Kidney tubule cell (primary cell): ENCODE measurements around the gene SLC13A3.
A peak's percentile ranks its signal among the peaks of the same experiment; 100 is the strongest.

Source experiments
- DNase-seq: peaks from one replicate; pipeline ENCODE4 v3.0.0-alpha.2; 2018; ENCODE audit warnings: low spot score

The SLC13A3 gene

GRCh38 chr20:46651091-46651962 is at the start of gene SLC13A3:
TSS of gene SLC13A3 (minus strand) at chr20:46651459. CDS start at chr20:46651421, 38 bp downstream.
- no peak for DNase-seq

- DNase-seq: no peak
Observed at GRCh38 chr20:46701057-46701456, 49.8 kb upstream of the SLC13A3 start.

- no peak for DNase-seq
Observed at GRCh38 chr20:46700481-46700880, 49.2 kb upstream of the SLC13A3 start.

- peak; percentile 40 for DNase-seq
Observed at GRCh38 chr20:46699651-46700359, 48.5 kb upstream of the SLC13A3 start.

- DNase-seq: no peak
Observed at GRCh38 chr20:46698788-46699187, 47.5 kb upstream of the SLC13A3 start.

GRCh38 chr20:46696791-46697279 is 45.6 kb upstream of the SLC13A3 start:
- no peak for DNase-seq

- no peak for DNase-seq
Observed at GRCh38 chr20:46695892-46696291, 44.6 kb upstream of the SLC13A3 start.

- peak; percentile 27 for DNase-seq
Observed at GRCh38 chr20:46694484-46694883, 43.2 kb upstream of the SLC13A3 start.

GRCh38 chr20:46691196-46691595 is 39.9 kb upstream of the SLC13A3 start:
- DNase-seq: no peak

GRCh38 chr20:46690219-46691106 is 39.2 kb upstream of the SLC13A3 start:
- no peak for DNase-seq

- DNase-seq: no peak
Observed at GRCh38 chr20:46689754-46690085, 38.5 kb upstream of the SLC13A3 start.

GRCh38 chr20:46689082-46689753 is 38.0 kb upstream of the SLC13A3 start, which contains the start of gene TP53RK:
TSS of gene TP53RK (minus strand) at chr20:46689444. CDS start at chr20:46689414, 30 bp downstream.
- DNase-seq: peak; percentile 100

- peak; percentile 25 for DNase-seq
Observed at GRCh38 chr20:46688151-46689081, 37.2 kb upstream of the SLC13A3 start.

- DNase-seq: peak; percentile 59
Observed at GRCh38 chr20:46683939-46684750, 32.9 kb upstream of the SLC13A3 start.

GRCh38 chr20:46683668-46683938 is 32.3 kb upstream of the SLC13A3 start:
- DNase-seq: no peak

- no peak for DNase-seq
Observed at GRCh38 chr20:46683011-46683667, 31.9 kb upstream of the SLC13A3 start.

GRCh38 chr20:46682063-46682821 is 31.0 kb upstream of the SLC13A3 start:
- no peak for DNase-seq
